WI38 (cell line): Measurements from ENCODE around the gene CELSR1.

ENCODE experiments used
- H3K4me3 ChIP-seq: 2 replicates; pipeline ENCODE4 v1.5.1; 2011; ENCODE audit warnings: low read depth, mild to moderate bottlenecking, control low read depth, low read length
- TF ChIP-seq, protein P1 (sequence below): IDR thresholded peaks from 2 replicates; pipeline ENCODE4 v1.5.1; 2012; ENCODE audit warnings: low read depth, mild to moderate bottlenecking, control low read depth, low read length

The CELSR1 gene

DNA sequence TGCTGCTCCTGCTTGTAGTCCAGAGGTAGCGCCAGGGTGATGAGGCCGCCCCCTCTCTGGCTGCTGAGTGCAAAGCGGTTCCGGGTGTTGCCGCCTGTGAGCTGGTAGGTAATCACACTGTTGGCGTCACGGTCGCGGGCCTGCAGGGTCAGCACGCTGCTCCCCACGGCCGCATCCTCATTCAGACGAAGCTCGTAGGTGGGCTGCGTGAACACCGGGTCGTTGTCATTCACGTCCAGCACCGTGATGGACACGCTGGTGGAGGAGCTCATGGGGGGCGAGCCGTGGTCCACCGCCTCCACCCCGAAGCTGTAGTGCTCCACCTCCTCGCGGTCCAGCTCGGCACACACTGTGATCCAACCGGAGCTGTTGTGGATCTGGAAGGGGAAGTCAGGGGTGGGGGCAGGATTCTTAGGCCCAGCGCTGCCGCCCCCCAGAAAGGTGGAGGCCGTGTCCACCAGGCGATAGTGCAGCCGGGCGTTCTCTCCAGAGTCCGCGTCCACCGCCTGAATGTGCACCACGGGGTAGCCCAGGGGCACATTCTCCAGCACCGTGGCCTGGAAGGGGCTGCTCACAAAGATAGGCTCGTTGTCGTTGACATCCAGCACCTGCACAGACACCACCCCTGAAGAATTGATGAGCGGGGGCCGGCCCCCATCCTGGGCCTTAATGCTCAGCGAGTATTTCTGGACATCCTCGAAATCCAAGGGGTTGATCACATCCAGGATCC, 2.4 kb downstream of the CELSR1 start:
- H3K4me3 ChIP-seq: no peak overlapping the region
- TF ChIP-seq, protein P1, sequence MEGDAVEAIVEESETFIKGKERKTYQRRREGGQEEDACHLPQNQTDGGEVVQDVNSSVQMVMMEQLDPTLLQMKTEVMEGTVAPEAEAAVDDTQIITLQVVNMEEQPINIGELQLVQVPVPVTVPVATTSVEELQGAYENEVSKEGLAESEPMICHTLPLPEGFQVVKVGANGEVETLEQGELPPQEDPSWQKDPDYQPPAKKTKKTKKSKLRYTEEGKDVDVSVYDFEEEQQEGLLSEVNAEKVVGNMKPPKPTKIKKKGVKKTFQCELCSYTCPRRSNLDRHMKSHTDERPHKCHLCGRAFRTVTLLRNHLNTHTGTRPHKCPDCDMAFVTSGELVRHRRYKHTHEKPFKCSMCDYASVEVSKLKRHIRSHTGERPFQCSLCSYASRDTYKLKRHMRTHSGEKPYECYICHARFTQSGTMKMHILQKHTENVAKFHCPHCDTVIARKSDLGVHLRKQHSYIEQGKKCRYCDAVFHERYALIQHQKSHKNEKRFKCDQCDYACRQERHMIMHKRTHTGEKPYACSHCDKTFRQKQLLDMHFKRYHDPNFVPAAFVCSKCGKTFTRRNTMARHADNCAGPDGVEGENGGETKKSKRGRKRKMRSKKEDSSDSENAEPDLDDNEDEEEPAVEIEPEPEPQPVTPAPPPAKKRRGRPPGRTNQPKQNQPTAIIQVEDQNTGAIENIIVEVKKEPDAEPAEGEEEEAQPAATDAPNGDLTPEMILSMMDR: no peak

DNA sequence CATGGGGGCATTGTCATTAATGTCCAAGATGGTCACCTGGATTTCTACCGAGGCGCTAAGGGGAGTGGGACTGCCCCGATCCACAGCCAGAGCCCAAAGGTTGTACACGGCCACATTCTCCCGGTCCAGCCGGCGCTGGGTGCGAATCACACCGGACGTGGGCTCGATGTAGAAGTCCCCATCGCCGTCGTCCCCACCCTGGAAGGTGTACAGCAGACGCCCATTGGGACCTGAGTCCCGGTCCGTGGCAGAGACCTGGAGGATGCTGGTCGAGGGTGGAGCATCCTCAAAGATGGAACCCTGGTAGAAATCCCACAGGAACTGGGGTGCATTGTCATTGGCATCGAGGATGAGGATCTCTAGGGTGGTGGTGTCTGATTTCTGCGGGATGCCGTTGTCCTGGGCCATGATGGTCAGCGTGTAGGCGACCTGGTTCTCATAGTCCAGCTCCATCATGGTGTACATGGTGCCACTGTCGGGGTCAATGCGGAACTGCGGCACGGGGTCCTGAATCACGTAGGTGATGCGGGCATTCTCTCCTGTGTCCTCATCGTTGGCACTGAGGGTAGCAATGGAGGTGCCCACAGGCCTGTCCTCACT, 3.1 kb downstream of the CELSR1 start:
- TF ChIP-seq, protein P1: no peak
- no peak overlapping the region for H3K4me3 ChIP-seq

DNA sequence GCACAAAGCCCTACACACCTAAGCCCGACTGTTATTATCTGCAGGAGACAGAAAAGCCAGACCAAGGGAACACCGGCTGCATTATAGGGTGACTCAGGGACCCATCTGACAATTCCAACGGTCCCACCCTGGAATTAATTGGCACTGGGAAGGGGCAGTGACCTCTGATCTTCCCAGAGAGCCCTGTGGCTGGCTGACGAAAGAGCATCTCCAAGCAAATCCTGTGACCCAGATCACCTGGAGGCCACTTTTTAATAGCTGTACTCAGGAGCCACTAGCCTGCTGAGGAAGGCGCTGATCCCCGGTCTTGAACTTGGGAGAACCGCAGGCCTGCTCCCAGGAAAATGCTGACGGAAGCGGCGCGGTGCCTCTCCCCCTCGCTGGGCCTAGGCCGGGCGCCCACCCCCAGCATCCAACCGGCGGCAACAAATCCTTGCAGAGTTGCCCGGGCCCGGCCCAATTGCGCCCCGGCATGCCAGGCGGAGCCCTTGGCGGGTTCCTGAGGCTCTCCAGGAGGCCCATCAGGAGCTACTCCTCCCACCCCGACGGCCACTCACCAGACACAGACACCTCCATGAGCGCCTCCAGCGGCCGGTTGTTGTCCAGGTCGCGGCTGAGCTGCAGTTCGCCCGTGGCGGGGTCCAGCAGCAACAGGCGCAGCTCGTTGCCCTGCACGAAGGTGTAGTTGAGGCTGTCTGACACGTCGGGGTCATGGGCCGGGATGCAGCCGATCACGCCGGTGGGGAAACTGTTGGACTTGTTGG, 4.2 kb downstream of the CELSR1 start:
- H3K4me3 ChIP-seq: no peak overlapping the region
- TF ChIP-seq, protein P1: no peak

DNA sequence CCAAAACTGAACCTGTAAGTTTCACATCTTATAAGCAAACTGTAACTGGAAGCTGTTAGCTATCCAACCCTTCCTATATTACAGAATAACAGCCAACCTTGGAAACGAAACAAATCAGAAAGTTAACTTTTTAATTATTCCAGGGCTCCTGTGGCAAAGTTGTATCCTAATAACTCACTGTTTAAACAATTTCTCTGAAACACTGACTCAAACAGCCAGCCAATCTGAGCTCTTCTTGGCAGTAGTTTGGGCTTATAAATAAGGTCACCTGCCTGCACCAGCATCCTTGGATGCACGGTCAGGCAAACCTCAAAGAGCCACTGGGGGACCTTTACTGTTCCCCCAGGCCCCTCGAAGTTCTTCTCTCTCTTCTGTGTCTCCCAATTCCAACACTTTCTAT, 5.0 kb downstream of the CELSR1 start:
- H3K4me3 ChIP-seq: no peak overlapping the region
- TF ChIP-seq, protein P1: no peak

DNA sequence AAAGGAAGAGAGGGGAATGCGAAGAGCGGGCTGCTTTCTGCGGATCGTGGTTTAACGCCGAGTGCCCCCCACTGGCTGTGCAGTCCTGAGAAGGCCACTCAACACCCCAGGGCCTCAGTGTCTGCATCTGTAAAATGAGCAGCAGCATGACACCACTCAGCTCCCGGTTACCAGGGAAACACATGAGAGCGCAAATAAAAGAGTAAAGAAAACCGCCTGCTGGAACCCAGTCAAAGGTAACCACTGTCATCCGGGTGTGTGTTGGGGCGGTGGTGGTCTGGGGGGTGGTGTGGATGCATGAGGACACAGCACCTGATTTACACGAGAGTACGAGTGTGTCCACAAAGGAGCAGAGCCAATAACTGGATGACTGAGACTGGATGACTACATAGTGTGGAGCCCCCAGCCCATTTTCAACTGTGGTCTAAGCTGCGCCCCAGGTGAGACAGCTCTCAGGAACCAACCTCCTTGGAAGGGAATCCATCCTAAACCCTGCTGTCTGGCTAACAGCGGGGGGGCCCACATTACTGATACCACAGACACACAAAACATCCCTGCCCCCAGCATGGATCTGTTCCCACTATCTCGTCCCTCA, 5.7 kb downstream of the CELSR1 start:
- H3K4me3 ChIP-seq: no peak overlapping the region
- TF ChIP-seq, protein P1: no peak

DNA sequence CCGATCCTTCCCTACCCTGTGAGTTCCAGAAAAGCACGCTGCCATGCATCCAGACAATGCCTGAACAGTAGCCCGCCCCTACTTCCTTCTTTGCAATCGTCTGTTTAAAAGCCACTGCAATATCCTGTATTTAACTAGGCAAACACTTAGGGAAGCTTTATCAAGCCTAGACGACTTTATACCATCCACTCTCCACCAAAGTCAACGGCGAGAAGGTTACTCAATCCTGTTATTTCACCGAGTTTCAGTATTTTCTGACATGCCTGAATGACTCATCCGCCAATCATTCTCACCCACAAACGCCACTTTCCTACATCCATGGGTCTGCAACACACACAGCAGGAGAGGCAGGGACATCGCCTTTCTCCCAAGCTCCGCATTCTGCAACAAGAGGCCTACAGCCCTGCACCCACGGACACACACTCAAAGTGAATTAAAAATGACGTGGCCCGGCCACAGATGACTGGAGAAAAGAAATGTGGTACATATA, 9.3 kb downstream of the CELSR1 start:
- H3K4me3 ChIP-seq: no peak overlapping the region
- TF ChIP-seq, protein P1: no peak
